SK-N-MC (cell line): ENCODE measurements around the gene DAPK3.

Source experiments
- EZH2 ChIP-seq: fragments of 200-600 bp; sonication (generic); IDR thresholded peaks from one replicate; pipeline ENCODE4 v1.6.1; 2017; ENCODE audit warnings: antibody characterized with exemption
- POLR2AphosphoS5 ChIP-seq: IDR thresholded peaks from 2 replicates; pipeline ENCODE4 v1.6.1; 2012; ENCODE audit warnings: mild to moderate bottlenecking, low read depth, low read length, borderline replicate concordance

DNA sequence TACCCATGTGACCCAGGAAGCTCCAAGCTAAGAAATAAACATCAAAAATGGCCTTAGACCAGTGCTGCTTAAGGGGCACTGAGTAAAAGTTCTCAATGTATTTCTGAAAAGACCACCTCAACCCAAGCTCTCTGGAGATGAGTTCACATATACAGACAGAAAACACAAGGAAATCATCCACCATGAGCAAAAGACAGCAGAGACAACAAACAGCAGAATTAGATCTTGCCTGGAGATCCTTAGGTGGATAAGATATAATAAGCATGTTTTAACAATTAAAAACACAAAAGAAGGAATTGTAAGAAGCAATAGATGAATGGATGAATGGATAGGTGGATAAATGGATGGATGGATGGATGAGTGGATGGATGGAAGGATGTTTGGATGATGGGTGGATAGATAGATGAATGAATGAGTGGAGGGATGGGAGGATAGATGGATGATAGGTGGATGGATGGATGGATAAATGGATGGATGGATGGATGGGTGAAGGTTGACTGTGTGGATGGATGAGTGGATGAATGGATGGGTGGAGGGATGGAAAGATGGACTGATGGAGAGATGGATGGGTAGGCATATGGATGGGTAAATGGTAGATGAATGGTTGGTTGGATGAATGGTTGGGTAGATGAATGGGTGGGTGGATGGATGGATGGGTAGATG lies 47.7 kb downstream of the DAPK3 start:
- no peak for TF ChIP-seq EZH2
- TF ChIP-seq POLR2AphosphoS5 = no peak
